Esophagus muscularis mucosa (tissue), 4 donors: ENCODE data around the gene SLC38A10.

Experiments
- EP300 ChIP-seq: sonication (generic); formaldehyde crosslinking; IDR thresholded peaks from one replicate; pipeline ENCODE4 v1.6.1; 2017; ENCODE audit warnings: antibody characterized with exemption
- POLR2A ChIP-seq: fragments of 450-650 bp; IDR thresholded peaks from one replicate; pipeline ENCODE4 v1.6.1; 2017; ENCODE audit warnings: antibody characterized with exemption, moderate library complexity, mild to moderate bottlenecking, low read depth
- POLR2AphosphoS5 ChIP-seq, 2 donors: sonication (generic); formaldehyde crosslinking; IDR thresholded peaks; one replicate each; pipeline ENCODE4 v1.6.1; 2017; ENCODE audit warnings: antibody characterized with exemption in 2 of 2
- TF ChIP-seq, protein P1 (sequence below), 3 experiments: fragments of 200-600 bp in 2 of 3; fragments of 450-650 bp in 1 of 3; sonication (generic) in 2 of 3; IDR thresholded peaks; one replicate each; pipeline ENCODE4 v1.5.1; 2017 to 2019; ENCODE audit warnings: antibody characterized with exemption in 3 of 3, mild to moderate bottlenecking in 2 of 3, moderate library complexity in 1 of 3

DNA sequence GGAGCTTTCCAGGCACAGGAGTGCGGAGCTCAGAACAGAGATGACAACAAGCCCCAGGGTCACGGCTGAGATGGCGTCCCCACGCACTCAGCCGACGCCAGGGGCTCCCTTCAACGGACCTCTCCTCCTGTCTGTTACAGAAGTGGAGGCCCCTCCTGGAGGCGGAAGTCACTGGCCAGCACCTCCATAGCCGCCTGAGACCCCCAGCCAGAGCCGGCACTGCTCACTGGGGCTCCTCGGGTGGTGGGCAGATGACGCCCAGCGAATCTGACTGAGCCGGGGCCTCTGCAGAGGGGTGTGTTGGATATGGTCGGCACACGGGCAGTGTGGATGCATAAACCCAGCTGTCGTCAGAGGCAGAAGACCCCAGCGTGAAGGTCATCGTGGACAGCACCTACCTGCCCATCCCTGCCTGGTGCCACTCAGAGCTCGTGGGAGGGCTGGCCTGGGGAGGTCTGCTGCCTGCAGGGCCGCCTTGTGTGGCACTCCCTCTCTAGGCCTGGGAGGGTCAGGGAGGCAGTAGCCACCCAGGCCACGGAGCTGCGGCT is 36.0 kb downstream of the SLC38A10 start:
- no peak for TF ChIP-seq POLR2AphosphoS5 (IDR thresholded peaks at IDR 0.05)
- TF ChIP-seq, protein P1, sequence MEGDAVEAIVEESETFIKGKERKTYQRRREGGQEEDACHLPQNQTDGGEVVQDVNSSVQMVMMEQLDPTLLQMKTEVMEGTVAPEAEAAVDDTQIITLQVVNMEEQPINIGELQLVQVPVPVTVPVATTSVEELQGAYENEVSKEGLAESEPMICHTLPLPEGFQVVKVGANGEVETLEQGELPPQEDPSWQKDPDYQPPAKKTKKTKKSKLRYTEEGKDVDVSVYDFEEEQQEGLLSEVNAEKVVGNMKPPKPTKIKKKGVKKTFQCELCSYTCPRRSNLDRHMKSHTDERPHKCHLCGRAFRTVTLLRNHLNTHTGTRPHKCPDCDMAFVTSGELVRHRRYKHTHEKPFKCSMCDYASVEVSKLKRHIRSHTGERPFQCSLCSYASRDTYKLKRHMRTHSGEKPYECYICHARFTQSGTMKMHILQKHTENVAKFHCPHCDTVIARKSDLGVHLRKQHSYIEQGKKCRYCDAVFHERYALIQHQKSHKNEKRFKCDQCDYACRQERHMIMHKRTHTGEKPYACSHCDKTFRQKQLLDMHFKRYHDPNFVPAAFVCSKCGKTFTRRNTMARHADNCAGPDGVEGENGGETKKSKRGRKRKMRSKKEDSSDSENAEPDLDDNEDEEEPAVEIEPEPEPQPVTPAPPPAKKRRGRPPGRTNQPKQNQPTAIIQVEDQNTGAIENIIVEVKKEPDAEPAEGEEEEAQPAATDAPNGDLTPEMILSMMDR (IDR thresholded peaks at IDR 0.05): no peak
- no peak for TF ChIP-seq POLR2A
- no peak for TF ChIP-seq EP300
